Activated B cell treated with CpG ODN at 0.5 μM for 24 hours (primary cell): Measurements from ENCODE around the gene LSAMP. TPM values are rescaled to one million over a fixed set of nuclear protein-coding genes. Genes with fewer than 3 reads are reported as not detected.

Source experiments
- ATAC-seq: fragments of 200-7000 bp; cut with Tn5 transposase; one replicate; pipeline ENCODE4 v1.10.0; 2021; ENCODE audit warnings: low read depth, mild to moderate bottlenecking, moderate library complexity
- CTCF ChIA-PET: fragments of 350-600 bp; sonication (Branson Sonifier 250); formaldehyde crosslinking; loops from one replicate; lab custom pipeline; 2021; ENCODE audit warnings: antibody characterized with exemption; lab: Charles Lee
- POLR2A ChIA-PET: fragments of 350-600 bp; sonication (Branson Sonifier 250); formaldehyde crosslinking; loops from one replicate; lab custom pipeline; 2021; ENCODE audit warnings: antibody characterized with exemption; lab: Charles Lee
- DNase-seq: peaks from one replicate; pipeline ENCODE4 v3.0.0; 2022
- H3K27ac Mint-ChIP-seq: one replicate; pipeline ENCODE4 v1.8.0; 2020; ENCODE audit warnings: mixed read lengths
- H3K27me3 Mint-ChIP-seq: one replicate; pipeline ENCODE4 v1.8.0; 2021; ENCODE audit warnings: mixed read lengths
- H3K36me3 Mint-ChIP-seq: one replicate; pipeline ENCODE4 v1.8.0; 2021; ENCODE audit warnings: low read depth, mixed read lengths
- H3K4me1 Mint-ChIP-seq: one replicate; pipeline ENCODE4 v1.8.0; 2021; ENCODE audit warnings: mixed read lengths
- H3K4me3 Mint-ChIP-seq: one replicate; pipeline ENCODE4 v1.8.0; 2020; ENCODE audit warnings: mild to moderate bottlenecking, mixed read lengths
- H3K9me3 Mint-ChIP-seq: one replicate; pipeline ENCODE4 v1.8.0; 2020; ENCODE audit warnings: mixed read lengths
- intact Hi-C: fragments of 100-400 bp; cut with micrococcal nuclease; formaldehyde crosslinking; loops from one replicate; pipeline ENCODE4 v1.15.1; 2024
- total RNA-seq: library from RNA; stranded (reverse); gene quantifications from 2 replicates; pipeline ENCODE4 v1.2.3, GENCODE V29; 2022
- TF ChIP-seq, protein P1 (sequence below): fragments of 200-600 bp; IDR thresholded peaks from one replicate; pipeline ENCODE4 v1.8.0; 2022; ENCODE audit warnings: antibody characterized with exemption, mild to moderate bottlenecking

Gene LSAMP
- total RNA-seq, 1 donor from 2014 or later = 0.16 TPM

DNA sequence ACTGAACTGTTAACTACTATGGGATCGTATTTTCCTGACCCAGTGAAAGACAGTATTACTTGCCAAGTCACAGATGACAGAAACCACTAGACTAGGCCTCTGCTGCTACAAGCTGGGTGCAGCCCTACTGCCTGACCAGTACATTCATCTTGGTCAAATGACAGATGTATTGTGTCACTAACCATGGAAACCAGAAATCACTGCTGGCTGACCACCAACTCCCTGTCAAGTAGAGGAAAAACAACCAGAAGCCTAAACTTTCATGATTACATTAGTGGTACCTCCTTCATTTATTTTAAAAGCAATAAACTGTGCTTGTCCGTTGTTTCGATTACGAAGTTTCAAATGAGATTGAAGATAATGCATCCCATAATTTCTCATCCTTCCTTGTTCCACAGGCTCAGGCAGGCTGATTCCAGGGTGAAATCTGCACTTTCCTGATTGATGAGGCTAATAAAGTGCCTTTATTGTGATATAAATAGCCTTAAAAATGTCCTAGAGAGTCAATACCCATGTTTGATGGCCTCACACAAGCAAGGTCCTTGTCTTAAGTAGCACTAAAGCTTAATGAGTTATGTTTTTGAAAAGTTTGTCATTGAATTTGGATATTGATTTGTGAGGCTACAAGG, 309.7 kb downstream of the LSAMP start:
- ATAC-seq (no peak), DNase-seq (no peak)
- TF ChIP-seq, protein P1, sequence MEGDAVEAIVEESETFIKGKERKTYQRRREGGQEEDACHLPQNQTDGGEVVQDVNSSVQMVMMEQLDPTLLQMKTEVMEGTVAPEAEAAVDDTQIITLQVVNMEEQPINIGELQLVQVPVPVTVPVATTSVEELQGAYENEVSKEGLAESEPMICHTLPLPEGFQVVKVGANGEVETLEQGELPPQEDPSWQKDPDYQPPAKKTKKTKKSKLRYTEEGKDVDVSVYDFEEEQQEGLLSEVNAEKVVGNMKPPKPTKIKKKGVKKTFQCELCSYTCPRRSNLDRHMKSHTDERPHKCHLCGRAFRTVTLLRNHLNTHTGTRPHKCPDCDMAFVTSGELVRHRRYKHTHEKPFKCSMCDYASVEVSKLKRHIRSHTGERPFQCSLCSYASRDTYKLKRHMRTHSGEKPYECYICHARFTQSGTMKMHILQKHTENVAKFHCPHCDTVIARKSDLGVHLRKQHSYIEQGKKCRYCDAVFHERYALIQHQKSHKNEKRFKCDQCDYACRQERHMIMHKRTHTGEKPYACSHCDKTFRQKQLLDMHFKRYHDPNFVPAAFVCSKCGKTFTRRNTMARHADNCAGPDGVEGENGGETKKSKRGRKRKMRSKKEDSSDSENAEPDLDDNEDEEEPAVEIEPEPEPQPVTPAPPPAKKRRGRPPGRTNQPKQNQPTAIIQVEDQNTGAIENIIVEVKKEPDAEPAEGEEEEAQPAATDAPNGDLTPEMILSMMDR = no peak
- H3K27ac Mint-ChIP-seq = no peak overlapping the region
- H3K36me3 Mint-ChIP-seq = no peaks in the 10 kb centered on the region
- intact Hi-C loops = no loop called here
- no peaks in the 10 kb centered on the region for H3K4me1 Mint-ChIP-seq
- ChIA-PET CTCF (no interaction called here), POLR2A (no interaction called here)
- no peaks in the 10 kb centered on the region for H3K27me3 Mint-ChIP-seq
- H3K4me3 Mint-ChIP-seq = no peak overlapping the region
- no peaks in the 10 kb centered on the region for H3K9me3 Mint-ChIP-seq

GRCh38 chr3:116129187-116129946, 315.9 kb downstream of the LSAMP start:
- Mint-ChIP-seq H3K27me3 (no peaks in the 10 kb centered on the region), H3K27ac (no peak overlapping the region), H3K36me3 (no peaks in the 10 kb centered on the region), H3K4me3 (no peak overlapping the region), H3K4me1 (no peaks in the 10 kb centered on the region), H3K9me3 (no peaks in the 10 kb centered on the region)
- ATAC-seq (no peak), DNase-seq (no peak)
- ChIA-PET POLR2A (no interaction called here), CTCF (no interaction called here)
- intact Hi-C loops = no loop called here
- TF ChIP-seq, protein P1 = no peak

DNA sequence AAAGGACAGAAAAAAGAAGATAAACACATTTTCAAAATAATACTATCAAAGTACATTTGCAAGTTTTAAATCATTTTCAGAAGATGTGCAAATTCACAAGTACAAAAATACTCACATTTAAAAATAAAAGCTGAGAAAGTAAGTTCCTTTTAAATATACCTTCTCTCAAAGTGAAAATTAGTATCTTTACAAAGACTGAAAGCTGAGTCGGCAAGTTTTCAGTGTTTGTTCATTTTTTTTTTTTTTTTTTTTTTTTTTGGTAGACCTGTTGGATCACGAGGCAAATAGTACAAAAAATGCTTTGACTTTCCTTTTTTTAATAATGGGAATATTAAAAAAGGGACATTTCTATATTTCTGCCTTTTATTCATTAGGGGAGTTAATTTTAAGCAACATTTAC, 317.8 kb downstream of the LSAMP start:
- H3K36me3 Mint-ChIP-seq = no peaks in the 10 kb centered on the region
- ChIA-PET POLR2A (no interaction called here), CTCF (no interaction called here)
- intact Hi-C loops = no loop called here
- H3K4me3 Mint-ChIP-seq = no peak overlapping the region
- H3K27ac Mint-ChIP-seq = no peak overlapping the region
- no peak for DNase-seq
- H3K4me1 Mint-ChIP-seq = no peaks in the 10 kb centered on the region
- ATAC-seq = no peak
- H3K27me3 Mint-ChIP-seq = no peaks in the 10 kb centered on the region
- TF ChIP-seq, protein P1 = no peak
- no peaks in the 10 kb centered on the region for H3K9me3 Mint-ChIP-seq

- Mint-ChIP-seq H3K27me3 (no peaks in the 10 kb centered on the region), H3K4me3 (no peak overlapping the region), H3K36me3 (no peaks in the 10 kb centered on the region), H3K9me3 (no peaks in the 10 kb centered on the region), H3K4me1 (no peaks in the 10 kb centered on the region), H3K27ac (no peak overlapping the region)
- intact Hi-C loops = no loop called here
- POLR2A ChIA-PET = no interaction called here
- DNase-seq = no peak
- ATAC-seq = no peak
- CTCF ChIA-PET = no interaction called here
- TF ChIP-seq, protein P1 = no peak
Measured at GRCh38 chr3:116124166-116124565, 321.1 kb downstream of the LSAMP start.

DNA sequence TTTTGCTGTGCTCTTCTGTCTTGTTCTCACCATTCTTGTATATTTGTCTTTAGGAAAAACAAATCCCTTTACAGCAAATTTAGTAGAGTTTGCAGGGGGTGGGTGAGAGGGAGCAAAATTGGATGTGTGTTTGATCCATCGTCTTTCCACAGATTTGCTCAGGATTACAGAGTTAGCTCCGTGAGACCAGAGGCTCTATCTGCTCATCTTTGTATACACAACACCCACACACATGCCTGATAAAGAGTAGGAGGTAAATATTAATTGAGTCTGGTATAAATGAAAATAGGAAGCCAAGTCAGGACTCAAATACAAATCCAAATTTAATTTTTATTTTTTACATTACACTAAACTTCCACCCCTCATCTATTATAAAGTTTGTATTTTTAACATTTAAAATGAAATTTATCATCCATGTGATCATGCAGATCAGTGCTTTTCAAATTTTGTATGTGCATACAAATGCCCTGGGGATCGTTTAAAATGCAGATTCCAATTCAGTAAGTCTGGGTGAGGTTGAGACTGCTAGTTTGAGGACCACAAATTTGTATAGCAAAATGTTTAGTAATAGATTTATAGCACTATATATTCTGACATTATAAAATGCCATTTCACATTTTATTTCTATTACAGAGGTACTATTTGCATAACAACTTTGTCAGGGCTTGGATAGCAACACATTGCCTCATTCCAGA, 326.7 kb downstream of the LSAMP start:
- POLR2A ChIA-PET = no interaction called here
- Mint-ChIP-seq H3K27ac (no peak overlapping the region), H3K27me3 (no peaks in the 10 kb centered on the region), H3K4me3 (no peak overlapping the region), H3K4me1 (no peaks in the 10 kb centered on the region), H3K9me3 (no peaks in the 10 kb centered on the region), H3K36me3 (no peaks in the 10 kb centered on the region)
- intact Hi-C loops = no loop called here
- DNase-seq (no peak), ATAC-seq (no peak)
- TF ChIP-seq, protein P1 = no peak
- CTCF ChIA-PET = no interaction called here
